Measurements from ENCODE around the gene NFE2L2. TPM values are rescaled to one million over a fixed set of nuclear protein-coding genes. Genes with fewer than 3 reads are reported as not detected.

The NFE2L2 gene
- total RNA-seq, 1 experiment from 2014 or later: 26.3 TPM

DNA sequence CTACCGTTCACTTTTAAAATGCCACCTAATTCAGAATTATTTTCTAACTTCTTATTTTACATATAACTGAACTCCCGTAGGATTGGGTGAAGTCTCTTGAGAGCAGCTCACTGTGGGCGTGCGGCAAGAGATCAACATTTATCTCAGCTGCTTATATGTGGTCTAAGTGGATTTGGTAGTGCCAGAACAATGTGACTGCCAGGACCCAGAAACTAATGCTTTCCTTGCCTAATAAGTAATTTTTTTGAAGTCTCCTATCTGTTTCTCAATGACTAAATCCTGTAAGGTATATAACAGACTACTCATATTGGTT, 11.2 kb upstream of the NFE2L2 start (continued):
- TF ChIP-seq, protein P1, sequence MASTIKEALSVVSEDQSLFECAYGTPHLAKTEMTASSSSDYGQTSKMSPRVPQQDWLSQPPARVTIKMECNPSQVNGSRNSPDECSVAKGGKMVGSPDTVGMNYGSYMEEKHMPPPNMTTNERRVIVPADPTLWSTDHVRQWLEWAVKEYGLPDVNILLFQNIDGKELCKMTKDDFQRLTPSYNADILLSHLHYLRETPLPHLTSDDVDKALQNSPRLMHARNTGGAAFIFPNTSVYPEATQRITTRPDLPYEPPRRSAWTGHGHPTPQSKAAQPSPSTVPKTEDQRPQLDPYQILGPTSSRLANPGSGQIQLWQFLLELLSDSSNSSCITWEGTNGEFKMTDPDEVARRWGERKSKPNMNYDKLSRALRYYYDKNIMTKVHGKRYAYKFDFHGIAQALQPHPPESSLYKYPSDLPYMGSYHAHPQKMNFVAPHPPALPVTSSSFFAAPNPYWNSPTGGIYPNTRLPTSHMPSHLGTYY (CRISPR knock-in tag; IDR thresholded peaks at IDR 0.05): no peak
- TF ChIP-seq NFE2L1 (CRISPR knock-in tag; IDR thresholded peaks at IDR 0.05): no peak
- TF ChIP-seq, protein P2, sequence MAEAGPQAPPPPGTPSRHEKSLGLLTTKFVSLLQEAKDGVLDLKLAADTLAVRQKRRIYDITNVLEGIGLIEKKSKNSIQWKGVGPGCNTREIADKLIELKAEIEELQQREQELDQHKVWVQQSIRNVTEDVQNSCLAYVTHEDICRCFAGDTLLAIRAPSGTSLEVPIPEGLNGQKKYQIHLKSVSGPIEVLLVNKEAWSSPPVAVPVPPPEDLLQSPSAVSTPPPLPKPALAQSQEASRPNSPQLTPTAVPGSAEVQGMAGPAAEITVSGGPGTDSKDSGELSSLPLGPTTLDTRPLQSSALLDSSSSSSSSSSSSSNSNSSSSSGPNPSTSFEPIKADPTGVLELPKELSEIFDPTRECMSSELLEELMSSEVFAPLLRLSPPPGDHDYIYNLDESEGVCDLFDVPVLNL (CRISPR knock-in tag; IDR thresholded peaks at IDR 0.05; ENCODE audit: borderline replicate concordance, low read depth): no peak
- TF ChIP-seq EMX1 (CRISPR knock-in tag; IDR thresholded peaks at IDR 0.05): no peak
- no peak for TF ChIP-seq ETV6 (CRISPR knock-in tag; IDR thresholded peaks at IDR 0.05)
- no peak for TF ChIP-seq RORB (CRISPR knock-in tag; IDR thresholded peaks at IDR 0.05)
- no peak for TF ChIP-seq ATF1 (CRISPR knock-in tag; IDR thresholded peaks at IDR 0.05)
- no peak for TF ChIP-seq JUN (CRISPR knock-in tag; IDR thresholded peaks at IDR 0.05)
- no peak for TF ChIP-seq FOXK1 (CRISPR knock-in tag; IDR thresholded peaks at IDR 0.05)
- TF ChIP-seq KAT7 (CRISPR knock-in tag; IDR thresholded peaks at IDR 0.05; ENCODE audit: borderline replicate concordance): no peak
- TF ChIP-seq GABPB1 (CRISPR knock-in tag; IDR thresholded peaks at IDR 0.05): no peak

DNA sequence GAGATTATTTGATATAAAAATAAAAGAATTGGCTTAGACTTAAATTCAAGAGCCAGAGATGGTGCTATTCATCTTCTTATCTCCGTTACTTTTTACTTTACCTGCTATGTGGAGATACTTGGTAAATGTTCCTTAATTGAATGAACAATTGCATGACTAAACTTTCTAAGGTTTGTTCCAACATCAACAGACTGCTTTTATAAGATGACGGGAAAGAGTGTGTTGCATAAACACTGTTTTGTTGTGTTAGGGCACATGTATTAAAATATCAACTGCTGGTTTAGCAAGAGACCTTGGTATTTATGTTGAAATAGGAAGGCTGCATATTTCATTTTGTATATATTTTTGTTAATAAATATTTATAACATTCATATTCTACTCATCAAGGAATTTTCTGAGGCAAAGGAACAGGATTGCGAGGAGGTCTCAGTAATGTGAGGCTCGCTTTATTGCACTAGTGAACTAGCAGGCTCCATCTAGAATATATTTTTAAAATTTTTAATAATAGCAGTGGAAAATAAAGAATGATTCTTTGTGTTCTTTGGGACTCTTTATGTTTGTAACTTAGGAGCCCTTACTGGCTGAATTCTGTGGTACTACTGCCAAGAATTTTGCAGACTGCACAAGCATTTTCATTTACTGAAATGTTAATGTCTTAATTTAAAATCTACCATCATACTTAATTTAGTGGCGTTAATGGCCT, 10.7 kb upstream of the NFE2L2 start:
- DNase-seq (ENCODE audit: low spot score) (no peak), ATAC-seq (no peak)
- Mint-ChIP-seq H3K27ac (no peak overlapping the region), H3K4me1 (peaks cover 15% of the 10 kb centered on the region), H3K4me3 (no peak overlapping the region), H3K27me3 (ENCODE audit: low read depth) (no peaks in the 10 kb centered on the region), H3K36me3 (no peaks in the 10 kb centered on the region), H3K9me3 (no peaks in the 10 kb centered on the region)
- ChIA-PET POLR2A (no interaction called here), CTCF (no interaction called here)
- TF ChIP-seq NR3C1 (CRISPR knock-in tag; conservative IDR thresholded peaks at IDR 0.05; ENCODE audit: low read depth) (no peak), ZNF138 (CRISPR knock-in tag; conservative IDR thresholded peaks at IDR 0.05) (no peak)

DNA sequence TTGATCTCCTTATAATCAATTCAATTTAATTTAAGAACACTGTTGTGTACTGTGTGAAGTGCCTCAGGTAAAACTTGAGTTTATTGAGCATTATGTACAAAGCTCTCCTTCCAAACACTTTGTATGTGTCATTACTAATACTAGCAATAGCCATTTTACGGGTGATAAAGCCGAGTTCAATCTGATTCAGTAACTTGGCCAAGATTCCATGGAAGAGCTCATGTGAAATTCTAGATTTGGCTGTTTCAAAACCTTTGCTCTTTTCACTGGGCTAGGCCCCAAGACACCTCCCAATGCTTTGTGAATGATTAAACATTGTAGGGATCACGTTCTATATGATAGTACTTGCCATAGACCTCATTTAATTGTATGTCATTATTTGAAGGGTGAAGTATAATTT, 8.9 kb upstream of the NFE2L2 start:
- Mint-ChIP-seq H3K27ac (peak overlapping the region; percentile 81), H3K4me3 (no peak overlapping the region), H3K9me3 (no peaks in the 10 kb centered on the region), H3K27me3 (ENCODE audit: low read depth) (no peaks in the 10 kb centered on the region), H3K36me3 (no peaks in the 10 kb centered on the region), H3K4me1 (peaks cover 15% of the 10 kb centered on the region)
- CTCF ChIA-PET: interaction anchor here (1.0 to 1.2 kb wide), 2 partner anchors 25 to 109 kb away, joined by 3 to 4 read pairs; no protein-coding TSS in a partner anchor
- TF ChIP-seq ZNF138 (CRISPR knock-in tag; conservative IDR thresholded peaks at IDR 0.05) (no peak), RELA (CRISPR knock-in tag; IDR thresholded peaks at IDR 0.05; ENCODE audit: borderline replicate concordance) (no peak), NR3C1 (CRISPR knock-in tag; conservative IDR thresholded peaks at IDR 0.05; ENCODE audit: low read depth) (no peak)
- TF ChIP-seq, protein P3, sequence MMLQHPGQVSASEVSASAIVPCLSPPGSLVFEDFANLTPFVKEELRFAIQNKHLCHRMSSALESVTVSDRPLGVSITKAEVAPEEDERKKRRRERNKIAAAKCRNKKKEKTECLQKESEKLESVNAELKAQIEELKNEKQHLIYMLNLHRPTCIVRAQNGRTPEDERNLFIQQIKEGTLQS (CRISPR knock-in tag; conservative IDR thresholded peaks at IDR 0.05): no peak
- DNase-seq (ENCODE audit: low spot score): no peak
- ATAC-seq: no peak
- POLR2A ChIA-PET: no interaction called here

DNA sequence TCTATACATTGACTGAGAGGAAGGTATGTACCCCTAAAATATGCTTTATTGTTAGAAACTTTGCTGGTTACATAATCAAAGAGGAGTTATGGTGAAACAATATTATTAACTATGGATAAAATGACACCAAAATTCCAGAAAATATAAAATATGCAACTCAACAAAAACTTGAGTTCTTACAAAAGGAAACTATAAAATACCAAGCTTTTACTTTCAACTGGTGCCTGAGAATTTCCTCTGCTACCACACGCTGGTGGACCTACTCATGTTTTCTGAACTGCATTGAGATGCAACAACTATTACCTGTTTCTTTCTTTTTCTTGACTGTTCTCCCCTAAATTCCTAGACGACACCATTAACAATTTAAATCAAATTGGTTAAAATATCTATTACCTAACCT, 8.2 kb upstream of the NFE2L2 start:
- ChIA-PET CTCF (interaction anchor here (0.9 to 1.6 kb wide), 6 partner anchors 9 to 108 kb away, joined by 3 to 6 read pairs (median 4); no protein-coding TSS in a partner anchor), POLR2A (interaction anchor here (1.1 kb wide), 1 partner anchor 18 kb away, joined by 3 read pairs; no protein-coding TSS in a partner anchor)
- DNase-seq (ENCODE audit: low spot score): no peak
- TF ChIP-seq SP1 (CRISPR knock-in tag; conservative IDR thresholded peaks at IDR 0.05) (no peak), EMX1 (CRISPR knock-in tag; IDR thresholded peaks at IDR 0.05) (no peak), NFATC4 (CRISPR knock-in tag; IDR thresholded peaks at IDR 0.05) (no peak), ZNF423 (CRISPR knock-in tag; IDR thresholded peaks at IDR 0.05) (no peak)
- TF ChIP-seq, protein P4, sequence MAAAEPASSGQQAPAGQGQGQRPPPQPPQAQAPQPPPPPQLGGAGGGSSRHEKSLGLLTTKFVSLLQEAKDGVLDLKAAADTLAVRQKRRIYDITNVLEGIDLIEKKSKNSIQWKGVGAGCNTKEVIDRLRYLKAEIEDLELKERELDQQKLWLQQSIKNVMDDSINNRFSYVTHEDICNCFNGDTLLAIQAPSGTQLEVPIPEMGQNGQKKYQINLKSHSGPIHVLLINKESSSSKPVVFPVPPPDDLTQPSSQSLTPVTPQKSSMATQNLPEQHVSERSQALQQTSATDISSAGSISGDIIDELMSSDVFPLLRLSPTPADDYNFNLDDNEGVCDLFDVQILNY (CRISPR knock-in tag; IDR thresholded peaks at IDR 0.05): no peak
- TF ChIP-seq, protein P5, sequence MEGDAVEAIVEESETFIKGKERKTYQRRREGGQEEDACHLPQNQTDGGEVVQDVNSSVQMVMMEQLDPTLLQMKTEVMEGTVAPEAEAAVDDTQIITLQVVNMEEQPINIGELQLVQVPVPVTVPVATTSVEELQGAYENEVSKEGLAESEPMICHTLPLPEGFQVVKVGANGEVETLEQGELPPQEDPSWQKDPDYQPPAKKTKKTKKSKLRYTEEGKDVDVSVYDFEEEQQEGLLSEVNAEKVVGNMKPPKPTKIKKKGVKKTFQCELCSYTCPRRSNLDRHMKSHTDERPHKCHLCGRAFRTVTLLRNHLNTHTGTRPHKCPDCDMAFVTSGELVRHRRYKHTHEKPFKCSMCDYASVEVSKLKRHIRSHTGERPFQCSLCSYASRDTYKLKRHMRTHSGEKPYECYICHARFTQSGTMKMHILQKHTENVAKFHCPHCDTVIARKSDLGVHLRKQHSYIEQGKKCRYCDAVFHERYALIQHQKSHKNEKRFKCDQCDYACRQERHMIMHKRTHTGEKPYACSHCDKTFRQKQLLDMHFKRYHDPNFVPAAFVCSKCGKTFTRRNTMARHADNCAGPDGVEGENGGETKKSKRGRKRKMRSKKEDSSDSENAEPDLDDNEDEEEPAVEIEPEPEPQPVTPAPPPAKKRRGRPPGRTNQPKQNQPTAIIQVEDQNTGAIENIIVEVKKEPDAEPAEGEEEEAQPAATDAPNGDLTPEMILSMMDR (IDR thresholded peaks at IDR 0.05): no peak
- no peaks in the 10 kb centered on the region for H3K27me3 Mint-ChIP-seq (ENCODE audit: low read depth)
- H3K27ac Mint-ChIP-seq: no peak overlapping the region
- no peaks in the 10 kb centered on the region for H3K9me3 Mint-ChIP-seq
- H3K4me1 Mint-ChIP-seq: peaks cover 15% of the 10 kb centered on the region
- no peak overlapping the region for H3K4me3 Mint-ChIP-seq
- no peaks in the 10 kb centered on the region for H3K36me3 Mint-ChIP-seq
- ATAC-seq: no peak
